Activated T-cell treated with anti-CD3 and anti-CD28 coated beads, Interleukin-2, amount 50 U/mL, for 24 hours (primary cell): ENCODE results near the gene B4GALT7.
A peak's percentile ranks its signal among the peaks of the same experiment; 100 is the strongest.
"Not testable (repeated sequence)": the region's sequence is repeated elsewhere in the genome, so short reads cannot be mapped to it uniquely, and the experiment has no call there.

Experiments used
- DNase-seq: peaks from one replicate; pipeline ENCODE4 v3.0.0-alpha.2; 2020
- H3K27ac Mint-ChIP-seq: 2 replicates; pipeline ENCODE4 v1.8.0; 2020; ENCODE audit warnings: mild to moderate bottlenecking, mixed read lengths
- H3K27me3 Mint-ChIP-seq: 2 replicates; pipeline ENCODE4 v1.8.0; 2020; ENCODE audit warnings: mixed read lengths
- H3K36me3 Mint-ChIP-seq: 2 replicates; pipeline ENCODE4 v1.8.0; 2020; ENCODE audit warnings: low read depth, mixed read lengths
- H3K4me1 Mint-ChIP-seq: 2 replicates; pipeline ENCODE4 v1.8.0; 2020; ENCODE audit warnings: low read depth, mixed read lengths
- H3K4me3 Mint-ChIP-seq: 2 replicates; pipeline ENCODE4 v1.8.0; 2020; ENCODE audit warnings: mild to moderate bottlenecking, moderate library complexity, mixed read lengths
- H3K9me3 Mint-ChIP-seq: 2 replicates; pipeline ENCODE4 v1.8.0; 2020; ENCODE audit warnings: mixed read lengths

Gene B4GALT7

DNA sequence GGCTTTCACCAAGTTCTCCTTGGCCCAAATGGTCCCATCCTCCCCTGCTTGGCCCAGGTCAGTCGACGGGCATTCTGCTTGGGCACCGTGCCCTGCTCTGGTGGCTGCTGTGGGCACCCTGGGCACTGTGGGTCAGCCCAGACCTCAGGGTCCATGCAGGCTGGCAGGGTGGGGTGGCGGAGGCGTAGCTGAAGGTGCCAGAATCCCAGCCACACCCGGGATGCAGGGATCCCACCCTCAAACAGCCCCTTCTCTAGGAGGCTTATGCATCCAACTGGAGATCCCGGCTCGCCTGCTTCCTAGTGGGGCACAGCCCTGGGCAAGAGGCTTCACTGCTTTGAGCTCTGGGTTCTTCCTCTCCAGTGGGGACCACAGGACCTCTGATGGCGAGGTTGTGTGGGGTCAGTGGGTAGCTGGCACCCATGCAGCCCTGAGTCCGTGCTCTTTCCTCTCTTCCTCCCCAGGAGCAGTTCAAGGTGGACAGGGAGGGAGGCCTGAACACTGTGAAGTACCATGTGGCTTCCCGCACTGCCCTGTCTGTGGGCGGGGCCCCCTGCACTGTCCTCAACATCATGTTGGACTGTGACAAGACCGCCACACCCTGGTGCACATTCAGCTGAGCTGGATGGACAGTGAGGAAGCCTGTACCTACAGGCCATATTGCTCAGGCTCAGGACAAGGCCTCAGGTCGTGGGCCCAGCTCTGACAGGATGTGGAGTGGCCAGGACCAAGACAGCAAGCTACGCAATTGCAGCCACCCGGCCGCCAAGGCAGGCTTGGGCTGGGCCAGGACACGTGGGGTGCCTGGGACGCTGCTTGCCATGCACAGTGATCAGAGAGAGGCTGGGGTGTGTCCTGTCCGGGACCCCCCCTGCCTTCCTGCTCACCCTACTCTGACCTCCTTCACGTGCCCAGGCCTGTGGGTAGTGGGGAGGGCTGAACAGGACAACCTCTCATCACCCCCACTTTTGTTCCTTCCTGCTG lies 9.4 kb downstream of the B4GALT7 start:
- H3K9me3 Mint-ChIP-seq, result no peaks in the 10 kb centered on the region
- H3K27me3 Mint-ChIP-seq, result no peaks in the 10 kb centered on the region
- H3K27ac Mint-ChIP-seq, result no peak overlapping the region
- H3K4me3 Mint-ChIP-seq, result no peak overlapping the region
- H3K36me3 Mint-ChIP-seq, result peaks cover 69% of the 10 kb centered on the region
- peaks cover 14% of the 10 kb centered on the region for H3K4me1 Mint-ChIP-seq
- no peak for DNase-seq

DNA sequence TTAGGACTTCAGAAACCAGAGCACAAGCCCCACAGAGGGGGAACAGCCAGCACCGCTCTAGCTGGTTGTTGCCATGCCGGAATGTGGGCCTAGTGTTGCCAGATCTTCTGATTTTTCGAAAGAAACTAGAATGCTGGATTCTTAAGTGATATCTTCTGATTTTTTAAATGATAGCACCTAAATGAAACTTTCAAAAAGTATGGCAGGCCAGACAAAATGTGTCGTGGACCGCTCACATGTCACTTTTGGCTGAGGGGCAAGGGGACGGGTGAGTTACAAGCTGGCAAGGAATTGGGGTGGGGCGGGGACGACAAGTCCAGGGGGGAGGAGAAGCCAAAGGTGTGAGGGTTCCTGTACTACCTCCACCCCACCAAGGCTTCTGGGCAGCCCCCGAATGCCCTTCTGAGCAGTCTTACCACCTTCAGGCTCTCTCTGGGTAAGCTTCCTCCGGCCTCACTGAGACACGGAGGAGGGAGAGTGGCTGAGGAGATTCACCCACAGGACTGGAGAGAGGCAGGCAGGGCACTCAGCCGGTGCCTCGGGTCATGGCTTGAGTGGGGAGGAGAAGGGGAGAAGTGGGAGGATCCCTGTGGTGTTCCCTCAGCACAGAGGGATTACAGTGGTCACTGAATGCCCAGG lies 10.3 kb downstream of the B4GALT7 start:
- Mint-ChIP-seq H3K27me3 (no peaks in the 10 kb centered on the region), H3K4me1 (peaks cover 14% of the 10 kb centered on the region), H3K9me3 (no peaks in the 10 kb centered on the region), H3K36me3 (peaks cover 64% of the 10 kb centered on the region), H3K27ac (peak overlapping the region; percentile 45), H3K4me3 (no peak overlapping the region)
- no peak for DNase-seq

DNA sequence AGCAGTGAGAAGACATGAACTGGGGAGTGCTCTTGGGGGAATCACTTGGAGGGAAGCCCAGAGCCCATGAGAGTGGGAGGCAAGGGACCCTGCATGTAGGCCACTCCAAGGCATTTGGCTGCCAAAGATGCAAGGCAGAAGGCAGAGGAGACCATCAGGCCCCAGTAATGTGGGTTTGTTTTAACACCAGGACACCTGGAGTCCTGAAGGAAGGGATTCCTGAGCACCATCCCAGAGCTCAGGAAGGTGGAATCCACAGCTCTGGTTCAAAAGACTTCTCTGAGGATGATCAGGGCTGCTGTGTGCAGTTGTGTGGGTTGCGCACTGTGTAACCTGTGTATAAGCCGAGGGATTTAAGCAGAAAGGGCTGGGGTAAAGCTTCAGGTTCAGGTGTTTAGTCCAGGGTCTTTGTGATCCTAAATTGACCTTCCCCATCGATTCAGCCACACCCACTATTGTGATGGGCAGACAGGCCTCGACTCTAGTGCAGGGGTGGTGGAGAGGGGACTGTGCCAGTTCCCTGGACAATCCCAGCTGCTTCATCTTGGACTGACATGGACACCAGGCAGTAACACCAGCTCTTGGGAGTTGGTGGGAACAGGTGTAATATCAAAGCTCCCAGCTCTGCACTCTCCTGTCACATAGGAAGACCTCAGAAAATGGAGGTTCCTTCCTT lies 11.0 kb downstream of the B4GALT7 start:
- no peak for DNase-seq
- no peaks in the 10 kb centered on the region for H3K9me3 Mint-ChIP-seq
- peak overlapping the region; percentile 45 for H3K27ac Mint-ChIP-seq
- no peaks in the 10 kb centered on the region for H3K27me3 Mint-ChIP-seq
- peaks cover 14% of the 10 kb centered on the region for H3K4me1 Mint-ChIP-seq
- H3K4me3 Mint-ChIP-seq, result no peak overlapping the region
- peaks cover 58% of the 10 kb centered on the region for H3K36me3 Mint-ChIP-seq

DNA sequence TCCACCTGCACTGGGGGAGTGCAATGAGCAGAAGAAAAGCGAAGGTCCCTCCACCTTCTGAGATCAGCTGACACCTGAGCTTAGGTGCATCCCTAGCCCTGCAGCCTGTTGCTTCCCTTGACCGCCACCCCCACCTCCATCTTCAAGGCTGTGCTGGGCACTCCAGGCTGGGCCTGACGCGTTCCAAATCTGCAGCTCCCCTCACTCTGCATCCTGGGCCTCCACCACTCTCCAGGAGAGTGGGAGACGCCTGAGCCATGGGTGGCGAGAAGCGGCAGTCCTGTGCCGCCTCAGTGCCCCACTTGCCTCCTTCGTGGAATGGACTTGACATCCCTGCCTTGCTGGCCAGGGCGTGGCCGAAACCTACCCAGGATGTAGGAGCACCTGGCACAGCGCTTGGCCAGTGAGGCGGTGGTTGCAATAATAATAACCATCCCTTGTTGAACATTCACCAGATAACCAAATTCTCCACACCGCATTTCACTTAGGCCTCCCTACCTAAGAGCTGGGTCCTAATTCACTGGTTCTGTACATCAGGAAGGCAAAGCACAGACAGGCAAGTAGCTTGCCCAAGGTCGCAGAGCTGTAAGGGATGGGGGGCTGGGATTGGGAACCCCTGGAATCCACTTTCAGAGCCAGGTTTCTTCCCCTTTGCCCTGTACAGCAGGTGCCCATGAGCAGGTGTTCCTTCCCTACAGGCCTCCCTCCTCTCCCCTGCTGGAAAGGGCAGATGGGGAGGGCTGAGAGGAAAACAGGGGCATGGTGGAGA lies 11.7 kb downstream of the B4GALT7 start:
- no peak overlapping the region for H3K4me3 Mint-ChIP-seq
- no peak for DNase-seq
- peak overlapping the region; percentile 81 for H3K27ac Mint-ChIP-seq
- no peaks in the 10 kb centered on the region for H3K9me3 Mint-ChIP-seq
- peaks cover 10% of the 10 kb centered on the region for H3K4me1 Mint-ChIP-seq
- H3K36me3 Mint-ChIP-seq, result peaks cover 56% of the 10 kb centered on the region
- H3K27me3 Mint-ChIP-seq, result no peaks in the 10 kb centered on the region

DNA sequence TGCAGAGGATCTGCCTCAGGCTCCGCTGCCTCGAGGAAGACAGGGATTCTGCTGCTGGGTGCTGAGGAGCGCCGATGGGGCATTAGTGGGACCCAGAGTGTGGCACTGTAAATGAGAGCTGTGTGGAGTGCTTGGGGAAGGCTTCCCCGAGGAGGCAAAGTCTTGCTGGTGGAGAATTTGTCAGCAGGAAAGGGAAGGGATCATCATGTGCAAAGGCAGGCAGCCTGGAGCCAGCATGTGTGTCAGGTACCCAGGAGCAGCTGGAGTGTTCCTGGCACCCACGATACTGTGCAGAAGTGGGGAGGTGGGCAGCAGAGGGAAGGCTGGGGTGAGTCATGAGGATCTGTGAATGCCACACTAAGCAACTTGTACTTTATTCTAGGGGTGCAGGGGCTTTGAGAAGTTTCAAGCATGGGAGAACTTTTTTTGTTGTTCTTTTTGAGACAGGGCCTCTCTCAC lies 12.3 kb downstream of the B4GALT7 start:
- no peaks in the 10 kb centered on the region for H3K9me3 Mint-ChIP-seq
- no peak overlapping the region for H3K4me3 Mint-ChIP-seq
- H3K4me1 Mint-ChIP-seq, result peaks cover 5% of the 10 kb centered on the region
- H3K27me3 Mint-ChIP-seq, result no peaks in the 10 kb centered on the region
- DNase-seq, result no peak
- H3K27ac Mint-ChIP-seq, result peak overlapping the region; percentile 81
- peaks cover 58% of the 10 kb centered on the region for H3K36me3 Mint-ChIP-seq

DNA sequence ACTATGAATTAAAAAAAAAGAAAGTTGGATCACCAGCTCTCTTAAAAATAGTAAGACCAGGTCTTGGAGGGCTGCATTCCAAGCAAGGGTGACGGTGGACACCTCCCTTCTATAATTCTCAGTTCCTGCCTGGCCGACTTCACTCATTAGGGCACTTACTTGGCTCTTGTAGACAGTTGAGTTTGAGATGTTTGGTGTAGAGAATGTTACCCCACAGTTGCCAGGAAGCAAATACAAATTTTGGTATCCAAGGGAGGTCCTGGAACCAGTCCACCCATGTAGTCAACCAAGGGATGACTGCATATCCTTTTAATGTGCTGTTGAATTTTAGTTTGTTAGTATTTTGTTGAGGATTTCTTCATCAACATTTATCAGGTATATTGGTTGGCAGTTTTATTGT lies 20.6 kb downstream of the B4GALT7 start:
- Mint-ChIP-seq H3K36me3 (peaks cover 84% of the 10 kb centered on the region), H3K9me3 (no peaks in the 10 kb centered on the region), H3K27me3 (no peaks in the 10 kb centered on the region), H3K4me1 (no peaks in the 10 kb centered on the region), H3K27ac (no peak overlapping the region), H3K4me3 (no peak overlapping the region)
- no peak for DNase-seq

DNA sequence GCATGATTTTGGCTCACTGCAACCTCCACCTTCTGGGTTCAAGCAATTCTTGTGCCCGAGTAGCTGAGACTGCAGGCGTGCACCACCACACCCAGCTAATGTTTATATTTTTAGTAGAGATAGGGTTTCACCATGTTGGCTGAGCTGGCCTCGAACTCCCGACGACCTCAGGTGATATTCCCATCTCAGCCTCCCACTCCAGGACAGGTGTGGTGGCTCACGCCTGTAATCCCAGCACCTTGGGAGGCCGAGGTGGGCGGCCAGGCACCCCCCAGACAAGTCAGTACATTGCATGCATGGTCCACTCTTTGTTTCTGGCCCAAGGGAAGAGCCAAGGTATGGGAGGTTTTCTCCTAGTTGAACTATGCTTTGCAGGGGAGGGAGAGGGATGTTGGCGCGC lies 24.2 kb downstream of the B4GALT7 start:
- not testable (repeated sequence) for H3K9me3 Mint-ChIP-seq, H3K27ac Mint-ChIP-seq
- peaks cover 70% of the 10 kb centered on the region for H3K36me3 Mint-ChIP-seq

DNA sequence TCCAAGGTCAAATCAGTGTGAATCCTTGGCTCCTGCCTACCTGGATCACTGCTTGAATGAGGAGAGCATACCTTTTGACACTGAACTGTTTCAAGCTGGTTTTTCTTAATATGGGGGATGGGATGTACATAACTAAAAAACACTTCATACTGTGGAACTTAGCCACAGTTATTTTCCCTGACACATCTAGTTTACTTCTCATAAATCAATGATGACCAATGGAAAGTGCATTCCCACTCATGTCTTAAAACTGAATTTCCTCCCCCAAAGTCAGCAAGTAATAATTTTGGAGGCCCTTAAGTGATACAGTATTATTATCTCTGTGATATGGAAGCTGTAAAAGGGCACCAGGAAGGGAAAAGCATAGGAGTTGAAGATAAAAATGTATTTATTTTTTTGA lies 30.3 kb downstream of the B4GALT7 start:
- not testable (repeated sequence) for H3K27me3 Mint-ChIP-seq, H3K4me1 Mint-ChIP-seq, H3K4me3 Mint-ChIP-seq, H3K27ac Mint-ChIP-seq, H3K9me3 Mint-ChIP-seq, DNase-seq
- H3K36me3 Mint-ChIP-seq, result peaks cover 25% of the 10 kb centered on the region

More for the DNA sequence above, 24.2 kb downstream of the B4GALT7 start:
- not testable (repeated sequence) for H3K4me3 Mint-ChIP-seq, H3K4me1 Mint-ChIP-seq, H3K27me3 Mint-ChIP-seq, DNase-seq

DNA sequence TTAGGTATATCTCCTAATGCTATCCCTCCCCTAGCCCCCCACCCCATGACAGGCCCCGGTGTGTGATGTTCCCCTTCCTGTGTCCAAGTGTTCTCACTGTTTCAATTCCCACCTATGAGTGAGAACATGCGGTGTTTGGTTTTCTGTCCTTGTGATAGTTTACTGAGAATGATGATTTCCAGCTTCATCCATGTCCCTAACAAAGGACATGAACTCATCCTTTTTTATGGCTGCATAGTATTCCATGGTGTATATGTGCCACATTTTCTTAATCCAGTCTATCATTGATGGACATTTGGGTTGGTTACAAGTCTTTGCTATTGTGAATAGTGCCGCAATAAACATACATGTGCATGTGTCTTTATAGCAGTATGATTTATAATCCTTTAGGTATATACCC lies 35.0 kb downstream of the B4GALT7 start:
- H3K36me3 Mint-ChIP-seq, result peaks cover 16% of the 10 kb centered on the region
- DNase-seq, H3K4me3 Mint-ChIP-seq, H3K4me1 Mint-ChIP-seq, H3K27me3 Mint-ChIP-seq, H3K27ac Mint-ChIP-seq, H3K9me3 Mint-ChIP-seq: not testable (repeated sequence)

DNA sequence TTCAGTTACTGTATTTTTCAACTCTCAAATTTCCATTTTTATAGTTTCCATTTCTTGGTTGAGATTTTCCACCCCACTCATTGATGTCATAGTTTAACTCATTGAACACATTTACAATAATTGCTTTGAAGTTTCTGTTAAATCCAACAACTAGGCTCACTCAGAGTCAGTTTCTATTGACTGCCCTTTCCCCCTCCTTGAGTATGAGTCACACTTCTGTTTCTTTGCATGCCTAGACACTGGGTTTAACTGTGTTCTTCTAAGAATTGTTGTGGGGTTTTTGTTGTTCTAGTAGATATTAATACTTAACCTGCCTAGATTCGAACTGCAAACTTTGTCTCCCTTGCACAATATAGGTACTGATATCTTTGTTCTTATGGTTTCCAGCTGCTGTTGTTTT lies 45.5 kb downstream of the B4GALT7 start:
- peaks cover 14% of the 10 kb centered on the region for H3K4me1 Mint-ChIP-seq
- DNase-seq, H3K27me3 Mint-ChIP-seq, H3K9me3 Mint-ChIP-seq, H3K27ac Mint-ChIP-seq, H3K4me3 Mint-ChIP-seq: not testable (repeated sequence)
- H3K36me3 Mint-ChIP-seq, result peaks cover 31% of the 10 kb centered on the region

DNA sequence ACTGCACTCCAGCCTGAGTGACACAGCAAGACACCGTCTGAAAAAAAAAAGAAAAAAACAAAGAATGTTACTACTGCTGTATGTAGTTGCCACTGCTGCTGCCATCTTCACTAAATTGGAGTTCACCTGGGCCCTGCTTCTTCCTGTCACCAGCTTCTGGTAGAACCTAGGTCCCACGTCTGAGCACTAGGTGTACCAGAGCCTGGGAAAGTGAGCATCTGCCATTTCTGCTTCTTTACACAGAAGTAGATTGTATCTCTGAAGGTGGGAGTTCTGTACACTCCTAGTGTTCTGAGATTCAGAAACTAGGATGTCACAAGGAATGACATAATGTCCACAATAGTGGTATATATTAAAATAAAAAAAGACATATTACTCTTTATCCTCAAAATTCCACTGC lies 51.3 kb downstream of the B4GALT7 start:
- peaks cover 21% of the 10 kb centered on the region for H3K36me3 Mint-ChIP-seq
- not testable (repeated sequence) for H3K9me3 Mint-ChIP-seq, H3K4me1 Mint-ChIP-seq, H3K27ac Mint-ChIP-seq, H3K27me3 Mint-ChIP-seq, H3K4me3 Mint-ChIP-seq, DNase-seq

DNA sequence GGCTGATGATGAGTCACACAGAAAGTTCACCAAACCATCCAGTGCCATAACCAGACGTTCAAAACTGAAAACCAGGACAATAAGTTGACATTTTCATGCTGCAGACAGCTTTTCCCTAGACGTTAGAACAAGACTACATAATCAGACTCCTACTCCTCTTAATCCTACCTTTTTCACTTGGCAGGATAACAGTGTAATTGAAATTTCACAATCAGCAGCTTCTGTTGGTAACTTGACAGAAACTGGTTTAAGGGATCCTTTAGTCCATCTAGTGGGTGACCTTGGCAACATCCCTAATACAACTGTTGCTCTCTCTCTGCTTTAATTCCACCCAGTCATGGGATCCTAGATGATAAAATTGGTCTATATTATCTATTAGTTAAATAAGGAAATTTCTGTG lies 57.9 kb downstream of the B4GALT7 start:
- not testable (repeated sequence) for H3K27ac Mint-ChIP-seq, H3K36me3 Mint-ChIP-seq, H3K27me3 Mint-ChIP-seq, H3K9me3 Mint-ChIP-seq, H3K4me3 Mint-ChIP-seq, DNase-seq
- peaks cover 12% of the 10 kb centered on the region for H3K4me1 Mint-ChIP-seq

DNA sequence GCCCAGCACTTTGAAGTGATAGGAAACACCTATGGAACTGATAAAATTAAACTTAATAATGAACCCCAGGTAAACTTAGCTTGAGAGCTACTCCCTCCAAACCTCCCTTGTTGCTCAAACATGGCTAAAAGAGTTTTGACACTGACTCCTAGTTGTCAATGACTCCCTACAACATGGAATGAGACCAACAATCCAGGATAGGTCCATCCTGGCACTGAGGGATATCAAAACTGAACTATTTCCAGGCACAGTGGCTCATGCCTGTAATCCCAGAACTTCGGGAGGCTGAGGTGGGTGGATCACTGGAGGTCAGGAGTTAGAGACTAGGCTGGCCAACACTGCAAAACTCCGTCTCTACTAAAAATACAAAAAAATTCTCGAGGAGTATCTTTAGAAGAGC lies 58.6 kb downstream of the B4GALT7 start:
- DNase-seq, H3K4me3 Mint-ChIP-seq, H3K27me3 Mint-ChIP-seq, H3K27ac Mint-ChIP-seq, H3K36me3 Mint-ChIP-seq, H3K9me3 Mint-ChIP-seq: not testable (repeated sequence)
- H3K4me1 Mint-ChIP-seq, result peaks cover 12% of the 10 kb centered on the region
